AG09319 (cell line): Measurements from ENCODE around the gene RIN1.

Experiments
- DNase-seq: peaks from one replicate; pipeline ENCODE4 v3.0.0-alpha.2; 2010; ENCODE audit warnings: low read depth; ENCODE audit errors: extremely low read depth
- CTCF ChIP-seq: IDR thresholded peaks from 2 replicates; pipeline ENCODE4 v1.5.1; 2011; ENCODE audit warnings: low read depth, mild to moderate bottlenecking, inconsistent platforms, low read length, moderate library complexity

RIN1 gene

GRCh38 chr11:66287889-66288670, 48.2 kb downstream of the RIN1 start:
- no peak for DNase-seq

GRCh38 chr11:66287211-66287888, 48.9 kb downstream of the RIN1 start:
- no peak for DNase-seq
- no peak for TF ChIP-seq CTCF

More at GRCh38 chr11:66287889-66288670, 48.2 kb downstream of the RIN1 start:
- no peak for TF ChIP-seq CTCF

- TF ChIP-seq CTCF, result no peak
Measured at GRCh38 chr11:66286699-66287098, 49.5 kb downstream of the RIN1 start.

GRCh38 chr11:66285250-66285947, 50.8 kb downstream of the RIN1 start:
- DNase-seq, result no peak
- no peak for TF ChIP-seq CTCF

More at GRCh38 chr11:66286699-66287098, 49.5 kb downstream of the RIN1 start:
- DNase-seq, result no peak

- no peak for TF ChIP-seq CTCF
- DNase-seq, result no peak
Measured at GRCh38 chr11:66284526-66285078, 51.6 kb downstream of the RIN1 start.

GRCh38 chr11:66283461-66284105, 52.7 kb downstream of the RIN1 start:
- no peak for DNase-seq
- no peak; the same call in 1 of the 2 replicates for TF ChIP-seq CTCF
